GM10266 (cell line): ENCODE measurements around the gene SNX20.

ENCODE experiments used
- DNase-seq: peaks from one replicate; pipeline ENCODE4 v3.0.0; 2012; ENCODE audit errors: extremely low spot score
- CTCF ChIP-seq: IDR thresholded peaks from 2 replicates; pipeline ENCODE4 v1.5.1; 2012; ENCODE audit warnings: mild to moderate bottlenecking, low read depth; ENCODE audit not compliant: control insufficient read depth, insufficient read depth; ENCODE audit errors: missing control alignments

SNX20 gene

DNA sequence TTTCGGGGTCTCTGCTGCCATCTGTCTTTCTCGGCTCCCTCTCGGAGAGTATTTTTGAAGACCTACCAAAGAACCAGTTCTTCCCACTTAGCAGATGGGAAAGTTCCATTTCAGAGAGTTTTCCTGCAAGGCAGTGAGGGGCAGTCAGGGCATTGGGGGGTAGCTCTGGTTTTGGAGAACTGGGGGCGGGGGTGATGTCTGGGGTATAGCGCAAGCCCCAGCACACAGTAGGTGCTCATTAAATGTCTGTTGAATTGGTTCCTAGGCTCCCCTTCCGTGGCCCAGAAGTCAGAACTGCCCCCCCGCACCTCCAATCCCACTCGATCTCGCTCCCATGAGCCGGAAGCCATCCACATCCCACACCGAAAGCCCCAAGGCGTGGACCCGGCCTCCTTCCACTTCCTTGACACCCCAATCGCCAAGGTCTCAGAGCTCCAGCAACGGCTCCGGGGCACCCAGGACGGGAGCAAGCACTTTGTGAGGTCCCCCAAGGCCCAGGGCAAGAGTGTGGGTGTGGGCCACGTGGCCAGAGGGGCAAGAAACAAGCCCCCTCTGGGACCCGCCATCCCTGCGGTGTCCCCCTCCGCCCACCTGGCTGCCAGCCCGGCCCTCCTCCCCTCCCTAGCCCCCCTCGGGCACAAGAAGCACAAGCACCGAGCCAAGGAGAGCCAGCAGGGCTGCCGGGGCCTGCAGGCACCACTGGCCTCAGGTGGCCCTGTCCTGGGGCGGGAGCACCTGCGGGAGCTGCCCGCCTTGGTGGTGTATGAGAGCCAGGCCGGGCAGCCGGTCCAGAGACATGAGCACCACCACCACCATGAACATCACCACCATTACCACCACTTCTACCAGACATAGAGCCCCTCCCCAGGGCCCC lies 47.9 kb downstream of the SNX20 start:
- TF ChIP-seq CTCF: no peak
- DNase-seq: no peak

- TF ChIP-seq CTCF: no peak
- no peak for DNase-seq
Measured at GRCh38 chr16:50631985-50632576, 49.0 kb downstream of the SNX20 start.

DNA sequence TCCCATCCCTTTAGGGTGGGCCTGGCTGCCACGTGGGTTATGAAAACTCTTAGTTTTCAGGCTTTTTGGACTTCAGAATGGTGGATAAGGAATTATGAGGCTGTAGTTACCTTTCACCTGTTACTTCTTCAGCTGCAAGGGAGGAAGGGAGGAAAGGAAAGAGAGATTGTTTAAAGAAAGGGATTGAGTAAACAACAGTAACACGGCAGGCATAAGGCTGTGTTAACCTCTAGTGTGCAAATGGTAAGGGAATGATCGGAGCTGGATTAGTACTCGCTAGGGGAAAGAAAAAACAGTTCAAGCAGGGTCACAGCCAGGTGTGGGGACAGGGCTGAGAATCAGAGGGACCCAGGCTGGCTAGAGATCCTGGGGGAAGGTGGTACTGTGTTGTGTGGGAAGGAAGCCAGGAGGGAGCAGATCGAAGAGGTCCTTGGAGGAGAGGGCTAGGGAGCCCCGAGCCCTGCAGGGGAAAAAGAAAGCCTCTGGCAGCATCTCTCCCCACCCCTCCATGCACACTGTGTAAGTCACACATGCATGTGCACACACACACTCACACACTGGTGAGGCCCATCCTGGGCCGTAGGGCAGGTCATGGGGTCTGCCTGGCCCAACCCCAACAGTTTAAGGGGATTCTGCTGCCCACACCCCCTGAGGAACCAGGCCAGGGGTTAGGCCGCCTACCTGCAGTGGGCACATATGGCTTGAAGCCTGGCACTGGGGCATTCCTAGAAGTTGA lies 49.7 kb downstream of the SNX20 start:
- TF ChIP-seq CTCF: no peak
- DNase-seq: no peak

GRCh38 chr16:50630394-50631020 lies 50.6 kb downstream of the SNX20 start:
- DNase-seq: no peak
- TF ChIP-seq CTCF: no peak

DNA sequence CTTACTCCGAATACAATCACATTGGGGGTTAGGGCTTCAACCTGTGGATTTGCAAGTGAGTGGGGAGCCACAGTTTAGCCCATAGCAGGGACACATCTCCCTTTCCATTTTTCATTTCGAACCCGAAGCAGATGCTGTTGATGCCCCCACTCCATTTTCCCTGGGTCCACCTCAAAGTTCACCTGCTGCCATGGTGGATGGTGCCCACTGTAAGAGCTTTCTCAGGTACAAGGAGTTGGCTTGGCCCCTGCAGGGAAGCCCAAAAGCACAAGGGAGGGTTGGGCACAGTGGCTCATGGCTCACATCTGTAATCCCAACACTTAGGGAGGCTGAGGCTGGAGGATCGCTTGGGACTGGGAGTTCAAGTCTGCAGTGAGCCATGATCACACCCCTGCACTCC lies 51.8 kb downstream of the SNX20 start:
- TF ChIP-seq CTCF: no peak
- DNase-seq: no peak

GRCh38 chr16:50628156-50628802 lies 52.8 kb downstream of the SNX20 start:
- TF ChIP-seq CTCF: no peak
- no peak for DNase-seq
